GM21423 (cell line): Measurements from ENCODE around the gene PHF24.
A peak's percentile ranks its signal among the peaks of the same experiment; 100 is the strongest.

ENCODE experiments used
- ATAC-seq: cut with Tn5 transposase; IDR thresholded peaks from one replicate; pipeline ENCODE4 v1.9.1; 2021; ENCODE audit warnings: mild to moderate bottlenecking, moderate library complexity; ENCODE audit not compliant: unreplicated experiment

Gene PHF24

DNA sequence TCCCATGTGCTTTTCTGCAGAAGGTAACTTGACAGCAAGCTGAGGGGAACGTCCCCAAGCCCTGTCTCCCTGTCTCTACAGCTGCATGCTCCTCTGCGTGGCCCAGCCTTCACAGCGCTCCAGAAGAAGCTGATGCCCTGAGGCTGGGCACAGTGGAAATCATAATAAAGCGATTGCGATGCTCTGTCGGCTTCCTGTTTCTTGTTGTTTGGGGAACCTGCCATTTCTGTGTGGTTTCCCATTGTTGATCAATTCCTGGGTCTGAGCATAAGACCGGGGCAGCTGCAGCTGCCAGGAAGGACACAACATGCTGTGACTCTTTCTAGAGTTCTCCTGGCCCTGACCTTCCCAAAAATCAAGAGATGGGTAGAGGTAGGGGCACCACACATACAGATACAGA, 24.3 kb downstream of the PHF24 start:
- ATAC-seq: no peak

DNA sequence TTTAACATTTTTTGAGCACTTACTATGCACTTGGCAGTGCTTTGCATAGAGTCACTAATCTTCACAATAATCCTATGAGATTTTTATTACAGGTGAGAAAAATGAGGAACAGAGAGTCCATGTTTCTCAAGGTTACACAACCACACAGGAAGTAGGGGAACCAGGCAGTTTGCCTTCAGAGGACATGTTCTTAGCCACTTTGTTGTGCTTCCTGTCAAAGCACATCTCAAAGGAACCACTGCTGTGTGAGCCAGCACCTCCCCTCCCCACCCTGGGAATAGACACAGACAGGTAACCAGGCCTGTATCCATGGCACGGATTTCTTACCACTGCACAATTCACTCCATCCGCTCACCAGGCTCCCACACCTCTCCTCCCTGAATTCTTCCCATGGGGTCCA, 25.1 kb downstream of the PHF24 start:
- peak; percentile 62 for ATAC-seq

DNA sequence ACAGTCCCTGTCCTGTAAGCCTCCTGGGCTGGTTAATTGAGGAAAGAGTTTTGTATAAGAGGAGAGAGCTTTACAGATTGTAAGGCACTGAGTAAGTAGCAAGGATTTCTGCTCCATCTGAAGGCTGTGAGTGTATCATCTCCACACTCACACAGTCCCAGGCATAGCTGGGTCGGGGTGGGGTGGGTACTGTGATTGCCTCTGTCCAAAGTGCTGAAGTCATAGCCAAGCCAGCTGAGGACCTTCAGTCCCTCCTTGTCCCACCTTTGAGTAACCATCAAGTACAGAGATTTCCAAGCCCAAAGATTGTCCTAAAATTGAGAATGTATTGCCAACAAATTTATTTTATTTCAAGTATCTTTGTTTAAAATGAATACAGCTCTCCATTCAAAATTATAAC, 26.0 kb downstream of the PHF24 start:
- no peak for ATAC-seq

DNA sequence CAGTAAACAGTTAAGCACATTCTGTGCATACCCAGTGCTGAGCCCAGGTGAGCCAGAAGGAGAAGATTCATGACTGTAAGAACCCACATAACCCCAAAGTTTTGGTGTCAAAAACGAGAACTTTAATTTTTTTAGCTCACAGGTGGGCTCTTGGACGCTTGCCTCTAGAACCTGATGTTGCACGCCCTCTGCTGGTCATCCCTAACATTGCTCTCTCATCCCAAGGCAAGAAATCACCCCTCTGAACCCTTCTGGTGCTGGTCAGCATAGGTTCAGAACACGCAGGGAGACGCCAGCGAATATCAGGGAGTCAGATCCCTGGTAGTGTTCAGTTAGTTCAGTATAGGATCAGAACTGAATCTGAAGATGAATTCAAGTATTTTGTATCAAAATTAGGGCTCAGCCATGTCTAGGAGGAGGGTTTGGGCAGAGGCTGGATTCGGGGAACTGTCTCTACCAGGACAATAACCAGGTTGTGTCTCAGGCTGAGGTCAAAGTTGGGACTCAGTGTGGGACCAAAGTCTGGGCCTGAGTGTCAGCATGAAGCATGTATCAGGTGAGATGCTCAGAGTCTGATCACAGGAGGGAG, 27.3 kb downstream of the PHF24 start:
- no peak for ATAC-seq

DNA sequence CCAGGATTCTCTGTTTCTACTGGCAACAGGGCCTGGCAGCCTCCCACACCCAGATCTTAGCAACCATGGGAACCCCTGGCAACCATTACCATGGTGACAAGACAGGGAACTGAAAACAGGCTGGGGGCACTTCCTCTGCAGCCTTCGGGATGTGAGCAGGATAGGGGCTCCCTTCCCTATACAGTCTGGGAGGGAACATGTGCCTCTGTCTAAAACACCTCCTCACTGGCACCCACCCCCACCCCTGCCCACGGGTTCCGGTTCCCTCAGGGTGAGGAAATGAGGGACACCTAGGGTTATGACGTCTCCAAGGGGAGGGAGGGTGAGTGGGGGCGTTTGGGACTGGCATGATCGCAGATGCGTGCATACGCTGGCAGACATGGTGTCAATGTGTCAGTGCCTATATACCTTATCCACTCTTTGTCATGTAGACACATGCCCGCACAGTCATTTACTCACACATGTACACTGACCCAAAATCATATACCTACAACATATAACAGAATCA, 28.5 kb downstream of the PHF24 start:
- ATAC-seq: no peak

DNA sequence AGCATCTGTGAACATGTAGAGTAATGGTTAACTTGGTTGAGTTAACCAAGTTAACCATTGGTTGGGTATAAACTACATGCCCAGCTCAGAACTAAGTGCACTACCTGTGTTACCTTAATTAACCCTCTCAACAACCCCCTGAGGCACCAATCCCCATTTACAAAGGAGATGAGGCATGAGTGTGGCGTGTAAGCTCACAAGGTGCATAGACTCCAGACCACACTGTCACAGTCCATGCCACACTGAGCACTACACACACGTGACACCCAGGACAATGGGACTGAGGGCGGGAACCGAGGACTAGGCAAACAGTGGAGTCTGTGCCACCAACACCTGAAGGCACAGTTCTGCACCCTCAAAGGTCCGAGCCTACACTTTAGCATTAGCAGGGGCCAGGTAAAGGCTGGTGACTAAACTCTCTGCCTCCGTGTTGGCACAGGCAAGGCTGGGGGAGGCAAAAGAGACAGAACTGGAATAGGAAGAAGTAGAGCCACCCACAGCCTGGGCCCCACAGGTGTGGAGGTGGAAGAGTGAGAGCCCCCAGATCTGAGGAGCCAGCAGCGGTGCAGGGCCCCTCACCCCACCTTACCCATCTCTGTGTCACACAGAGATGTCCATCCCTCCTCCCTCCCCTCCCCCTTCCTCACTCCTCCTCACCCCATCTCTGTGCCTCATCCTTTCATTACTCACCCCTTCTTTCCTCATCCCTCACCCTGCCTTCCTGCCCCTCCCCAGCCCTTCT, 29.2 kb downstream of the PHF24 start:
- ATAC-seq: no peak

DNA sequence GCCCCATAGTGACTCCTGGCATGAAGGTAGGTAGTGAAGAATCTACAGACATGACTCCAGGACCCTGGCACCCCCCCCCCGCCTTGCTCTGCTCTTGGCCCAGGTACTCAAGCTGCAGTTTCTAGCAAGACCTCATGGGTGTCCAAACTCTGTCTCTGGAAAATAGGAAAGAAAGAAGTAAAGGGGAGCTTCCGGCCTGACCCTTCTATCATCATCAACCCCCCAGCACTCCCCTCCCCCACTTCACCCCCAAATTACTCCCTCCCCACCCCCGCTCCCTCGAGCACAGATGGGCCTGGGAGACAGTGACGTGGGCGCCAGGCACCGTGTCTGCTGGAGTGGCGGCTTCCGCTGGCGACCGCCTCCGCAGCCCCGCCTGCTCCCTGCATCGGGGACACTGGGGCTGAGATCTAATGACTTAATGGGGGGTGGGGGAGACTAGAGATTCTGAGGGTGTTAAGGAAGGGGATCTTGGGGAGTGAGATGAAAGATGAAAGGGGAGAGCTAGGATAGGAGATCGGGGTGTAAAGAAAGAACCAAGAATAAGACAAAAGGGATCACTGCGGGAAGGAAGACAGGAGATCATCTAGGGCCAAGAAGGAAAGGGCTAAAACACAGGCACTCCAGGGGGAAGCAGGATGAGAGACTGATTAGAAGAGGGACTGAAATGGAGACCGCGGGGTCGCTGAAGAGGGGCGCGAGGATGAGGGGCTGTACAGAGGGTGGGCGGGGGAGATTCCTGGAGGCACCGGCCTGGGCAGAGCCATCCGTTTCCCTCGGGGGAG, 30.3 kb downstream of the PHF24 start:
- no peak for ATAC-seq

DNA sequence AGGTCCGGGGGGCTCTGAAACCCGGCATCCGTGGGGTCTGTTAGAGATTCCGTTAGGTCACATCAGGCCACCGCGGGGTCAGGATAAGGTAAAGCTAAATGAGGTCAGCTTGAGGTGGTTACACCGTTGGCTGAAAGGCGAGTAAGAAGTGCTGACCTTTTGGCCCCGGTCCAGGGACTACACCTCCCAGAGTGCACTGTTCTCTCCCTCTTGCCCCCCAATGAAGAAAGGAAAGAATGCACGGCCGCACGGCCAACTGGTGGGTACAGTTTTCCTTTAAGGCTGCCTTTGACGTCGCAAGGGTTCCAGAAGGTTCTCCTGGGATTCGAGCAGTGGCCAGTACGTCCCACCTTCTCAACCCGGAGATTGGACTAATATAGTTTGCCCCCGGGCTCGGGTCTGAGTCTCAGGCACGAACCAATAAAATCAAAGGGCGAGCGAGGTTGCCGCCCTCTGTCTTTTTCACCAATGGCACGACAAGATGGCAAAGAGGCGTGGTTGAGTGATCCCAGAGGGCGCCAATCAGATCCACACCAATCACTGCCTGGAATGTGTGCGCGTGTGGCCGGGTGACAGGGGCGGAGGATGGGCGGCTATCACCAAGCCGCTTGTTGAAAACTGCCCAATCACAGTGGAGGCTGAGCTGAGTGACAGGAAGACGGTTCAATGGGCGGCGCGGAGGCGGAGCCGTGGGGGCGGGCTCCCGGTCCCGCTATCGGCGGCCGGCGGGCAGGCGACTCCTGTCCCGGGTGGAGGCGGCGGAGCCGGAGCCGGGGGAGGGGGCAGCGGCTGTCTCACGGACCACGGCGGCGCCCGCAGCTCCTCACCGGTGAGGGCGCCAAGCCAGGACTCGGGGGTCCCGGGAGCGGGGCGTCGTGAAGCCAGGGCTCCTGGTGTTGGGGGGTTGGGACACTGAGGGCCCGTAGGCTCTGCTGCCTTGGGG, 31.2 kb downstream of the PHF24 start, which contains the start of gene DNAJB5:
TSS of gene DNAJB5 (plus strand) at position 743 of the 943 bp plus-strand sequence. CDS start 886 bp downstream, outside the sequence.
- peak; percentile 88 for ATAC-seq

DNA sequence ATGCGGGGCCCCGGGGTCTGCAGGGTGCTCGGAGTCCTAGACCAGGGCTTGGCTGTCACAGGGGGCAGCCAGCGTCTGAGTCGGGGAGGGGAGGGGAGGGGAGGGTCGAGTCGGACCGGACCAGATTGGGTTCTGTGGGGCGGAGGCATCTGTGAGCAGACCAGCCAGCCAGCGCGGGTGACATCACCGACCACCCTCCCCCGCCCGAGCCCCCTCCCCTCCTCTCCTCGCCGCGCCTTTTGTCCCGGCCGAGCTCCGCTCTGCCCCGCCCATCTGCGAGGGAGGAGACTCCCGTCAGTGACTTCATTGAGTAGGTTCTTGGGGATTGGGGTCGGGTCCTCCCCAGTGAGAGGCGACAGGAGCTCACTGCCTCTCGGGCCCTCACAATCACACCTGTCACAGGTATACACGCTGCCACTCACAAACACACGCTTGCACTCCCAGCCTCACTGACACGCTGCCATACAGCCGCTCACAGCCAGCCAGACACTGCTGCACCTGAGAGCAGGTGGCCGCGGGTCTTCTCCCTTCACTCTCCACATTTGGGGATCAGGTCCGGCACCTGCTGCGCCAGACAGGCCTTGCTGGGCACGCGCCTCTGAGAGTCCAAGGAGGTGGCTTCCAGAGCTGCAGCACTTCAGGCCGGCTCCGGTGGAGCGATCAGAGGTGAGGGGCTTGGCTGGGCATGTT, 32.0 kb downstream of the PHF24 start:
- ATAC-seq: no peak

DNA sequence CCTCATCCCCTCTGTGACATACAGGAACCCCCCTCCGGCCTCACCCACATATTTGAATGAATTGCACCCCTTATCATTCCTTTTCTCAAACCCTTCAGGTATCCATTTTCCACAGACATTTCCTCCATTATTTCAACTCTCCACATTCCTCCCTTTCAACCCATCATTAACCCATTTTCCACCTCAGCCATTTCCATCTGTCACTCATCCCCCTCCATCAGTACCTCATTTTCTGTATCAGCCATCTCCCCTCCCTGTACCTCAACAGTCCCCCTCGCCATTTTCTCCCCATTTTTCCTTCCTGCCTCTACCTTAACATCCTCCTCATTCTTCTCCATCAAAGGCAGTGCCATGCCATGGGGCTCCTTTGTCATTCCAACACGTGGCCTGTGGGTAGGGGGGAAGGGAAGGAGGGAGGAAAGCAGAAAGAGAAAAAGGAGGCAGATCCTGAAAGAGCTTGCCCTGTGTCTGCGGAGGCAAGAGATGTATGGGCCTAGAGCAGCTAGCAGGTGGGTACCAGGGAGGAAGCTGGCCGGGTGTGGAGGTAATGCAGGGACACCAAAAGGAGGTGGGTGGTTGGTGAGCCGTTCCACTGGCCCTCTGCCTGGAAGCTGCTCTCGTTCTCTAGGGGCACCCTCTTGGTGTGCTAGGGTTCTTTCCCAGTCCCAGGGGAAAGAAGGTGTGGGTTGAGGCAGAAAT, 33.0 kb downstream of the PHF24 start:
- no peak for ATAC-seq

DNA sequence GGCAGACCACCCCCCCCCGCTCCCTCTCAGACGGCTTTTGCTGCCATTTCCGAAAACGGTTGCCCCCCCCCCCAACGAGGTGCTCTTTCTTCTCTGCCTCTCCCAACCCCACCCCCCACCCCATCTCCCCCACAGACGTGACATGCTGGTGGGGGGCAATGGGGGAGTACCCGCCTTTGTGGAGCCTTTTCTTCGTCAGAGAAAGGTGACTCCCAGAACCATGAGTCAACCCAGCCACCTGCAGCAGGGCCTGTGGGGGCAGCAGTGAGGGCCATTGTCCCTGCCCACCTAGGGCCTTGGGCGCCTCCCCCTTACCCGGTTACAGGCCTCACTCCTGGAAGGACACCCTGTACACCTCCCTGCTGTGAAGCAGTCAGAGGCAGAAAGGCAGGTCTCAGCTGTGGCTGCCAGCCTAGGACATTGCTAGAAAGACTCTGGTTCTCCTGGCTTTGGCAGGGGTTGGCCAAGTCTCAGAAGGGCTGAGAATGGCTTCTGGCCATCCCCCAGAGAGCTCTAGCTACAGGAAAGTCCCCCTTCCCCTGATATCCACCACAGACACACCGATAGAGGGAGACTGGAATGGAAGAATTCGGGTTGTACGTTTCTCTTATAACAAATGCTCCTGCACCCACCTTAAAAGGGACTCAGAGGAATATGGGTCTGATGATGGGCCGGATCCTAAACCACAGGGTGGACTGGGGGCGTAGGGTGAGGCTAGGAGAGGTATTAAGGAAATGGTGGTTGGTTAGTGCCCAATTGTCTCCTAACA, 33.7 kb downstream of the PHF24 start:
- ATAC-seq: no peak

DNA sequence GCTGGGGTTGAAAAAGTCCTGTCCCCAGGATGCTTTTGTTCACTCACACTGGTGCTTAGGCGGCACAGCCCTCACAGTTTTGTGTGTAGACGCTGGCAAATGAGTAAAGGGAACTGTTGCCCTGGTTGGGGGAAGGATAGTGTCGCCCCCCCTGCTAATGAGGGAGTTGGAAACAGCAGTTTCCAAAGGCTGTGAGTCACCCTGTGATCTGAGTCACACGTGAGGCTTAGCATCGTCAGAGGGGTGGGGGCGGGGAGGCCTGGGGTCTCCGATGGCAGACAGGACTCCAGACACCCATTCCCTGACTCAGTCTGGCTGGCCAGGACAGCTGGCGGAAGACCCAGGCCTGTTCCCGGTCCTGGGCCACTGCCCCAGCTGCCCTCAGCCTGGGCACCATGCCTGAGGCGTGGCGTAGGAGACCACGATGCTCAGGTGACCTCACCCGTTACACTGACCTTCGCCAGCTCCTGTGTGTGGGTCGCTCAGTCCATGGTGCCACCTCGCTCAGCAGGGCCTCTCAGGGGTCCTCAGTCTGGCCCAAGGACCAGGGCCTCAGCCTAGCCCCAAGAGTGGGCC, 34.4 kb downstream of the PHF24 start:
- no peak for ATAC-seq

DNA sequence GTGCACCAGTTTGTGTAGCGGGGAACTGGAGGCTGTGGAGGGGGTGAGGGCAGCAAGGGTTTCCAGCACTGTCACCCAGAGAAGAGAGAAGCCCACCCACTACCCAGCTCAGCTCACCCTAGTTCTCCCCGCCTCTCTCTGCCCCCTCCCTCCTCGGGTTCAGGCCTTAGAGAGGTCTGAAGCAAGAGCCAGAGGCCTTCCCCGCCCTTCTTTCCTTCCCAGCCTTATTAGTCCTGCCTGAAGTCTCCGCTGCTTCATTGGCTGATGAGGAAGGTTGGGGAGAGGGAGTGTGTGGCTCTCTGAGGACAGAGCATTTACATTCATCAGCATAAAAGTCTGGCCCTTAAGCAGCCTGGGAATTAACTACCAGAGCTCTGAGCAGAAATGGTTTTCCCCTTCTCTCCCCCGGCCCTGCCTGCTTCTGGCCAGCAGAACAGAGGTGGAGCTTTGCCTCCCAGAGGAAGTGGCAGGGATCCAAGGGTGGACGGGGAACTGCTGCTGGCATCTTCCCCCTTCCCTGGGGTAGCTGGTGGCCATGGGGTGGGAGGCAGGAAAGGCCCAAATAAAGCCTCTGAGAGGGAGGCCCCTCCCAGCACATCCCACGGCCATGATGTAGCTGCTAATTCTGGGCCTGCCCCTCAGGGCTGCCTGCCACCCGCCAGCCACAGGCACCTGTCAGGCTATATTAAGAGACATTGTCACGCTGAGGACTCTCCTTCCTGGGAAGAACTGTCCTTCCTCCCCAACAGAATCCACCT, 35.6 kb downstream of the PHF24 start:
- ATAC-seq: no peak

DNA sequence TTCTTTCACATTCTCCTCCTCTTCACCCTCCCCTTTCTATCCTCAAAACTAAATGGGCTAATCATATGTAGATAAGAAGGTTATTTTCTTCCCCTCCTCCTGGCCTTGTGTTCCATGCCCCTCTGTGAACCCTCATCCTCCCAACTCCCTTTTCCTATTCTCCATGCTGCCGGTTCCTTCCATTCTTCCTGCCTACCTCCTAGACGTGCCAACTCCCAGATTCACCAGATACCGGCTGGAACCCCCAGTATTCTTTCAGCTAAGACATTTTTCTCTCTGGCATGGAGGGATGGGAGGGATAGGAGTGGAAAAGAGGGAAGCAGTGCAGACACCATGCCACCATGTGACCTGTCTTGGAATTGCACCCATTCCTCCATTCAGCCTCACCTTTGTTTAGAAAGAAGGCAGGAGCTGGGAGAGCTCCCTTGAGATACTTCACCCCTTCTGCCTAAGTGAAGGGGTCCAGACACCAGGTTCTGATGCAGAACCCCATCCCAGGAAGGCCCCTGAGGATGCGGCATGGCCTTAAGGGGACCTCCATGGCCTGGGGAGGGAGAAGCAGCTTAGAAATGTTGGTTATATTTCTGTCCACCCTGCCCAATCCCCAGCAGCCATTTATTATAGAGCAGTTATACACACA, 36.3 kb downstream of the PHF24 start:
- no peak for ATAC-seq

DNA sequence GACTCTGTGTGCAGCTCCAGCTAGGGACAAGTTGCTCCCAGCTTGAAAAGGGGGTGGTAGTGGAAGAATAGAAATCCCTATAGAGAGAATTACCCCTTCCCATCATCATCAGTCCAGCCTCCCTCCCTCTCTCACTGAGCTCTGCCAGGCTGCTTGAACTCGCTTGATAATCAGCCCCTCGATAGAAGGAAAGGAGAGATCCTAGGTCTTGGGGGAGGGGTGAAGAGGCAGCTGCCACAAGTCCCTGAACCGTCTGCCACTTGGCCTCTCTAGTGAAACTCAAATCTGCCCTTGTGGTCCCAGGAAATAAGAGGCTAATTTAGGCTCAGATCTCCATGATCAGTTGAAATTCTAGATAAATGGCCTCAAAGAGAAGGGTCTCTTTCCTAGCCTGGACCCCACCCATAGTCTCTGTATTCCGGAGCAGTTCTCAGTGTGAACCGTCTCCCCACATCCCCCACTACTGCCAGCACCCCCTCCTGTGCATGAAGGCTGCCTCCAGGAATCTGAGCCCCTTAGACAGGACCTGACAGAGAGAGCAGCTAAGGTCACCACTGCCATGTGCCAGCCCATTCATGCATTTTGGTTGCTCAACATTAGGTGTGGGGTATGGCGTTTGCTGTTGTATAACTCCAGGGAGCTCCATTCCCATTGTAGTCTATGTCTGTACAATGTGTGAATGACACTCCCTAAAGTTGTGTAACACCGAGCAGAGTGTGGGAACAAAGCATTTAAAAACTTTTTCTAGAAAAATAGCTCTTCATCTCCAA, 37.0 kb downstream of the PHF24 start:
- ATAC-seq: no peak

DNA sequence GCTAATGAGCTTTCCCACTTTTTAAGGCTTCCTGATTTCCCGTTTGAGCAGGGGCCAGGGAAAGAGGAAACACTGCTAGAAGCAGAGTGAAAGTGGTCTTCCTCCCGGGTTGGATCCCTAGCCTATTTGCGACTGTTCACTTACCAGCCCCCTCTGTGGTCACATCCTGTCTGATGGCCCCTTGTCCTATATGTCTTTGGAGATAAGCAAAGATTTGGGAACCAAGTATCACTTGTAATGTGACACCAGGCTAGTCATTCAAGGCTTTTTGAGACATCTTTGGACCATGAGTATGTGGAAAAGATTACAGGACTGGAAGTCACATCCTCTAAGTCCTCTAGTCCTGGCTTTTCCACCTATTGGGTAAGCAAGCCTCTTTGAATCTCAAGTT, 37.6 kb downstream of the PHF24 start:
- no peak for ATAC-seq
